ENCODE results near the gene MGLL.

The MGLL gene

GRCh38 chr3:127789990-127790881, 32.1 kb downstream of the MGLL start:
- DNase-seq (ENCODE audit: low read depth in 1 of 2, low spot score in 1 of 2) = no peak

GRCh38 chr3:127789051-127789450, 33.3 kb downstream of the MGLL start:
- DNase-seq (ENCODE audit: low read depth in 1 of 2, low spot score in 1 of 2) = no peak

- no peak for DNase-seq (ENCODE audit: low read depth in 1 of 2, low spot score in 1 of 2)
Measured at GRCh38 chr3:127788451-127788909, 33.8 kb downstream of the MGLL start.

GRCh38 chr3:127787571-127788365, 34.5 kb downstream of the MGLL start:
- DNase-seq (ENCODE audit: low read depth in 1 of 2, low spot score in 1 of 2) = no peak

GRCh38 chr3:127787071-127787490, 35.2 kb downstream of the MGLL start:
- DNase-seq (ENCODE audit: low read depth in 1 of 2, low spot score in 1 of 2) = no peak

- DNase-seq (ENCODE audit: low read depth in 1 of 2, low spot score in 1 of 2) = no peak
Measured at GRCh38 chr3:127786353-127787070, 35.8 kb downstream of the MGLL start.

GRCh38 chr3:127785711-127786265, 36.5 kb downstream of the MGLL start:
- no peak for DNase-seq (ENCODE audit: low read depth in 1 of 2, low spot score in 1 of 2)

GRCh38 chr3:127784865-127785710, 37.2 kb downstream of the MGLL start:
- no peak for DNase-seq (ENCODE audit: low read depth in 1 of 2, low spot score in 1 of 2)

GRCh38 chr3:127784283-127784682, 38.0 kb downstream of the MGLL start:
- DNase-seq (ENCODE audit: low read depth in 1 of 2, low spot score in 1 of 2) = no peak

- DNase-seq (ENCODE audit: low read depth in 1 of 2, low spot score in 1 of 2) = no peak
Measured at GRCh38 chr3:127783642-127784160, 38.6 kb downstream of the MGLL start.

- DNase-seq (ENCODE audit: low read depth in 1 of 2, low spot score in 1 of 2) = no peak
Measured at GRCh38 chr3:127783166-127783565, 39.1 kb downstream of the MGLL start.

- DNase-seq (ENCODE audit: low read depth in 1 of 2, low spot score in 1 of 2) = no peak
Measured at GRCh38 chr3:127781411-127782001, 40.8 kb downstream of the MGLL start.

GRCh38 chr3:127780536-127781400, 41.5 kb downstream of the MGLL start:
- DNase-seq (ENCODE audit: low read depth in 1 of 2, low spot score in 1 of 2) = no peak

- DNase-seq (ENCODE audit: low read depth in 1 of 2, low spot score in 1 of 2) = no peak
Measured at GRCh38 chr3:127779747-127780146, 42.6 kb downstream of the MGLL start.

- DNase-seq (ENCODE audit: low read depth in 1 of 2, low spot score in 1 of 2) = no peak
Measured at GRCh38 chr3:127777921-127778656, 44.2 kb downstream of the MGLL start.

- no peak for DNase-seq (ENCODE audit: low read depth in 1 of 2, low spot score in 1 of 2)
Measured at GRCh38 chr3:127777332-127777731, 45.0 kb downstream of the MGLL start.

GRCh38 chr3:127776347-127776746, 46.0 kb downstream of the MGLL start:
- no peak for DNase-seq (ENCODE audit: low read depth in 1 of 2, low spot score in 1 of 2)
